OCI-LY3 (cell line): ENCODE data around the gene TNFRSF8.

Source experiments
- EZH2phosphoT487 ChIP-seq: fragments of 200-600 bp; shearing (Covaris generic); IDR thresholded peaks from 2 replicates; pipeline ENCODE4 v1.6.1; 2018; ENCODE audit warnings: antibody characterized with exemption, mixed run types, low read depth
- TF ChIP-seq, protein P1 (sequence below): fragments of 200-600, 300-600 bp; sonication (generic); IDR thresholded peaks from 2 replicates; pipeline ENCODE4 v1.5.1; 2014; ENCODE audit warnings: antibody characterized with exemption, low read length, low read depth

DNA sequence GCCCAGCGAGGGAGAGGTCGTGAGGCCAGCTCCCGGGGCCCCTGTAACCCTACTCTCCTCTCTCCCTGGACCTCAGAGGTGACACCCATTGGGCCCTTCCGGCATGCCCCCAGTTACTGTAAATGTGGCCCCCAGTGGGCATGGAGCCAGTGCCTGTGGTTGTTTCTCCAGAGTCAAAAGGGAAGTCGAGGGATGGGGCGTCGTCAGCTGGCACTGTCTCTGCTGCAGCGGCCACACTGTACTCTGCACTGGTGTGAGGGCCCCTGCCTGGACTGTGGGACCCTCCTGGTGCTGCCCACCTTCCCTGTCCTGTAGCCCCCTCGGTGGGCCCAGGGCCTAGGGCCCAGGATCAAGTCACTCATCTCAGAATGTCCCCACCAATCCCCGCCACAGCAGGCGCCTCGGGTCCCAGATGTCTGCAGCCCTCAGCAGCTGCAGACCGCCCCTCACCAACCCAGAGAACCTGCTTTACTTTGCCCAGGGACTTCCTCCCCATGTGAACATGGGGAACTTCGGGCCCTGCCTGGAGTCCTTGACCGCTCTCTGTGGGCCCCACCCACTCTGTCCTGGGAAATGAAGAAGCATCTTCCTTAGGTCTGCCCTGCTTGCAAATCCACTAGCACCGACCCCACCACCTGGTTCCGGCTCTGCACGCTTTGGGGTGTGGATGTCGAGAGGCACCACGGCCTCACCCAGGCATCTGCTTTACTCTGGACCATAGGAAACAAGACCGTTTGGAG is 80.0 kb downstream of the TNFRSF8 start:
- TF ChIP-seq, protein P1, sequence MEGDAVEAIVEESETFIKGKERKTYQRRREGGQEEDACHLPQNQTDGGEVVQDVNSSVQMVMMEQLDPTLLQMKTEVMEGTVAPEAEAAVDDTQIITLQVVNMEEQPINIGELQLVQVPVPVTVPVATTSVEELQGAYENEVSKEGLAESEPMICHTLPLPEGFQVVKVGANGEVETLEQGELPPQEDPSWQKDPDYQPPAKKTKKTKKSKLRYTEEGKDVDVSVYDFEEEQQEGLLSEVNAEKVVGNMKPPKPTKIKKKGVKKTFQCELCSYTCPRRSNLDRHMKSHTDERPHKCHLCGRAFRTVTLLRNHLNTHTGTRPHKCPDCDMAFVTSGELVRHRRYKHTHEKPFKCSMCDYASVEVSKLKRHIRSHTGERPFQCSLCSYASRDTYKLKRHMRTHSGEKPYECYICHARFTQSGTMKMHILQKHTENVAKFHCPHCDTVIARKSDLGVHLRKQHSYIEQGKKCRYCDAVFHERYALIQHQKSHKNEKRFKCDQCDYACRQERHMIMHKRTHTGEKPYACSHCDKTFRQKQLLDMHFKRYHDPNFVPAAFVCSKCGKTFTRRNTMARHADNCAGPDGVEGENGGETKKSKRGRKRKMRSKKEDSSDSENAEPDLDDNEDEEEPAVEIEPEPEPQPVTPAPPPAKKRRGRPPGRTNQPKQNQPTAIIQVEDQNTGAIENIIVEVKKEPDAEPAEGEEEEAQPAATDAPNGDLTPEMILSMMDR, result no peak
- TF ChIP-seq EZH2phosphoT487, result no peak
